GM04504 (cell line): ENCODE measurements around the gene GPR176.
A peak's percentile ranks its signal among the peaks of the same experiment; 100 is the strongest.

Source experiments
- DNase-seq: peaks from one replicate; pipeline ENCODE4 v3.0.0-alpha.2; 2012; ENCODE audit warnings: low read depth

The GPR176 gene

DNA sequence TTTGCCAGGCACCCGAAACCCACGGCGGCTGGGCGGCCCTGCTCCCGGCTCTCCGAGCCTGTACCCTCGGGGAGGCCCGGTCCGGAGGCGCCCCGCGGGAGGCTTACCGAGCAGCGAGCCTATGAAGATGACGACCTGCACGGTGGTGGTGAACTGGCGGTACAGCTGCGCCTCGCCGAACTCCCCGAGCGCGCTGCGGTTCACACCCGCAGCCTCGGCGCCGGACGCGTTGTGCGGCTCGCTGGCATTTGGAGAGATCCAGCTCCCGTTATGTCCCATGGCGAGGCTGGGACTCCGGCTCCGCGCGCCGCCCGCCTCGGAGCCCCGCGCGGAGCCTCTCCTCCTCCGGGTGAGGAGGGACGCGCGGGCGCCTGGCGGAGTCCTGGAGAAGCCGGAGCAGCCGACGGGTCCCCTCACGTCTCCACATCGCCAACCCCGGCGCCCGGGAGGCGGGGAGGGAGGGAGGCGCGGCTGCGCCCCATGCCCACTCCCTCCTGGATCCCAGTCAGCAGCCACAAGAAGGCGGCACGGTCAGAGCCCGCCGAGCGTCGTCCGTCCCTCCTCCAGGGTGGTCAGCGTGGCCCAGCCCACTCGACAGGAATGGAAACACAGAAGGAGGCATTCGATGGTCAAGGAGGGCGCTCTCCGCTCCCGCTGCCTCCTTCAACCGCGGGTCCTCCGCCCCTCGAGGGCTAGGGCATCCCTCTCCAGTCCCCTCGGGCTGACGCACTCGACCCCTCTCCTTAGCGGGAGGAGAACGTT lies at the start of gene GPR176:
TSS of gene GPR176 (minus strand) at position 519 of the 762 bp plus-strand sequence. CDS start at position 279, 240 bp downstream.
- peak; percentile 81 for DNase-seq

- no peak for DNase-seq
These were observed 48.9 kb upstream of the GPR176 start for GRCh38 chr15:39969002-39969394.

GRCh38 chr15:39968273-39969001 lies 48.4 kb upstream of the GPR176 start:
- no peak for DNase-seq

DNA sequence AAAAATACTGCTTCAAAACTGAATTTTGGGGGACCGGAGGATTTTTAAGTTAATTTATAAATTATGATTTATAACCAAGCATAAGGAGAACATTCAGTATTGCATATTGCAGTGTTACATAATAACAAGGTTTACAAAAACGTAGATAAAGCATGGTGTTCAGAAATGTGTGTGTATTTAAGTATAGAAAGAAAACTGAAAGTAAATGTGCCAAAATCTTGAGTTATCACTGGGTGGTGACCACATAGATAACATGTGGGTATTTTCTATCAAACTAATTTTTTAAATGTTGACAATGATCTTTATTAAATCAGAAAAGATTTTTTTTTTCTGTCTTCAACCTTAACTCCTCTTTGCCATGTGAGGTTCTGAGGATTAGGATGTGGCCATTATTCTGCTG lies 46.5 kb upstream of the GPR176 start:
- DNase-seq = no peak

DNA sequence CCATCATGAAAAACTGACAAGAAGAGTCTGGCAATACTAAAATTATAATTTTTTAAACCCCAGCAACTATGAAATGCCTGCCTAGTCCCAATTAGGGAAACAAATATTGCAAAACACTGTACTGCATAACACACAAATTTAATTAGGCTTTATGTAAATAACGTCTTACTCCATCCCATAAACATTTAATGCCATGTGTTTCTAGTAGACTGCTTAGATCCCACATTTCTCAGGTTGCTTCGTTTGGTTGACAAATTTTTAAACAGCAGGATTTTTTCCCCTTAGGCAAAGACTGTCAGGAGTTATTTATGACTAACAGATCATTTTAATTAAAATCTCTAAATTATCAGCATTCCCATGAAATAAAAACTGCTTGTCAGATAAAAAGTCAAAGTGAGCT lies 43.7 kb upstream of the GPR176 start:
- DNase-seq = peak; percentile 70

GRCh38 chr15:39961051-39961450 lies 41.0 kb upstream of the GPR176 start:
- no peak for DNase-seq

DNA sequence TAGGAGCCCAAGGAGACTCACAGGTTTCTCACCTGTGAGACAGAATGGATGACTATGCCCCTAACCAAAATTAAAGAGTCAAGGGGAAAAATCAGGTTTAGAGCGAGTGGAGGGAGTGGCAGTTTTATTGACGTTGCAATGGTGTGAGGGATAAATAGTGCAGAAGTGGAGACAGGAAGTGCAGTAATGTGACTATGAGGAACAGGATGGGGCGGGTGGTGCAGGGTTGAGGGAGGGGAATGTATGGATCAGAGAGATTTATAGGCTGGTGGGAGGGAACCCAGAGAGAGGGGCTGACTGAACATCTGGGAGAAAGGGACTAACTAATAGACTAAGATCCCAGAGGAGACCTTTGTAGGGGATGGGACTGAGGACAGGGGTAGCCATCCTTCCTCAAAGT lies 40.3 kb upstream of the GPR176 start:
- DNase-seq = no peak

DNA sequence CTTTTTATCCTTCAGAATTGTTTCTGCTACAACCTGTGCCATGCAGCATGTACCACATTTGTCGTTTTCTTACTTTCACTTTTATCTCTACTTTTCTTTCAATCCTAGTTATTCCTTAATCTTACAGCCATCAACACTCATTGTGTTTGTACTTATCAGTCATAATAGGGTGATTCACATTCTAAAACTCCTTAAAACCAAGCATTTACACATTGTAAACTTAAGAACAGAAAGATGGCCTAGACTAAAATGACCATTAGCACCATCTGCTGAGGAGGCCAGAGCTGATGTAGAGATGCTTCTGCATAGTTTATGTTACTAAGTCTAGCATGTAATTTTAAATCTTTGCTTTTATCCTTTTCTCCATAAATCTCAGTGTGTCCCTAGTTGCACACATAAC lies 39.3 kb upstream of the GPR176 start:
- no peak for DNase-seq

- no peak for DNase-seq
These were observed 37.4 kb upstream of the GPR176 start for GRCh38 chr15:39957481-39957880.

DNA sequence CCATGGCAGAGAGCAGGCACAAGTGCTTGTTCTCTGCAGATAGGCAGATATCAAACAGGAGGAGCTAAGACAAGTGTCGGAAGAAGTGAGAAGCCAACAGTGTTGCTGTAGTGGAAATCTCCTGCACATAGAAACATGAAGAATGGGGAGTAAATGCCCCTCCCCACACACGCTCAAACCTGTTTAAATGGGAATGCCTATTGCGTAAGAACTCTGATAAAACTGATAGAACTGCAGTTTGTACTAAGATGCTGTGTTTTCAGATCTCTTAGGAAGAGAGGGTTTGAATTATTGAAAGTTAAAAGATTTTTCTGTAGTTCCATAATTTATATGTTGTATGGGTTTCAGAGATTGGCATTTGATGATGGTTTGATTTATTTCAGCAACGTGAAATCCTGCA lies 33.5 kb upstream of the GPR176 start:
- DNase-seq = no peak

DNA sequence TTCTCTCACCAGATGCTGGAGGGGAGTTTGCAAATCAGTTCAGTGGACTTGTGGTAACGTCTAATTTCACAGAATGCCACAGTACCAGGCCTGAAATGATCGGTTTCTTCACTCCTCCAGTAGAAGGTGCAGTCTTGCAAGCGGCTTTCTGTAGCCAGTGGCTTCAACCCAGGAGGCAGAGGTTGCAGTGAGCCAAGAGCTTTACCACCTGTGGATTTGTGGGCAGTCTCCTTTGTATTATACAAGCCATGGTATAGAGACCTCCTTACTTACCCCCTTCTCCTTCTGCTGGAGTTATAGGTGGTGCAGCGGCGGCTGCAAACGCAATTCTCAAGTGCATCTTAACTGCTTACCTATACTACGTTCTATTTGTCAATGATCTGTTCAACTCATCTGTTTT lies 31.5 kb upstream of the GPR176 start:
- no peak for DNase-seq

DNA sequence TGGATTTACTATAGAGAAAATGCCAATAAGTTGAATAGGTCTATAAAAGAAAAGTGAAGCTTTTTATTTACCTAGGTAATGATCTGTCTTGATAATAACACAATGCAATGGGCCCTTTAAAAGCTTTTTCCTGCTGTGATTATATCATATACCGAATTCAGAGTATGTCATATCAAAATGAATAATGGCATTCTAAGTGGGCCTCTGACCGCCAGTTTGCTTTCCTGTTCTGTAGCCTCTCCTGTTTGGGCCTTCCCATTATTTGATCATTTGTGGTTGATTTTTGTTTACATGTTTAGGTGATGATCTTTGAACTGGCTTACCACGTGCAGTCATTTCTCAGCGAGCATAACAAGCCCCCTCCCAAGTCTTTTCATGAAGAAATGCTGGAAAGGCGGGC lies 28.8 kb upstream of the GPR176 start:
- DNase-seq = no peak

- no peak for DNase-seq
These were observed 27.5 kb upstream of the GPR176 start for GRCh38 chr15:39947401-39948197.

DNA sequence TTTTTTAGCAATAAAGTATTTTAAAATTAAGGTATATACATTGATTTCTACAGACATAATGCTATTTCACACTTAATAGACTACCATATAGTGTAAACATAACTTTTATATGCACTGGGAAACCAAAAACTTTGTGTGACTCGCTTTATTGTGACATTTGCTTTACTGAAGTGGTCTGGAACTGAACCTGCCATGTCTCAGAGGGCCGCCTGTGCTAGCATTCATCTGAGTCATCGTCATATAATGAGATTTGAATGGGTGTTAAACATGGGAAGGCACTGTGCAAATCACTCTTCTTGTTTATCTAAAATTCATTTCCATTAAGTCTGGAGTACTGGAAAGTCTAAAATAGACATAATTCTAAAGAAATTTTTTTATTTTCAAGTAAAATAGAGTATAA lies 26.8 kb upstream of the GPR176 start:
- DNase-seq = peak; percentile 42

GRCh38 chr15:39944726-39945125 lies 24.7 kb upstream of the GPR176 start:
- DNase-seq = peak; percentile 75

DNA sequence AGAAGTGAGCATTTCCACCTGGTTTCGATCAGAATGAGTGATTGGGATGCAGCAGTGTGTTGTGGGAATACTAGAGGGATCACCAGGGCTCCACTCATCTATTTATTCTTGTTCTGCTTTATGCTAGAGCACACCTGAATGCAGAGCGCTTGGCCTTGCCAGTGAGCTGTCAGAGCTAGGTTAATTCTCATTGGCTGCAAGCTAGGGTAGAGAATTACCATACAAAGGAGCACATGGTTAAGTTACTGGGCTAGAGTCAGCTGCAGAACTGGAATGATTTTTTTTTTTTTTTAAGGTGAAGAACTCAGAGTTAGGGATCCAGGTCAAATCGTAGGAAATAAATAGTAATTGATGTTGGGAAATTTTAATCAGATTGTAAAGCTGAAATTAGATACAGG lies 22.7 kb upstream of the GPR176 start:
- no peak for DNase-seq

- DNase-seq = no peak
These were observed 22.2 kb upstream of the GPR176 start for GRCh38 chr15:39942101-39942752.

GRCh38 chr15:39939487-39940452 lies 19.7 kb upstream of the GPR176 start:
- no peak for DNase-seq

- DNase-seq = no peak
These were observed 17.6 kb upstream of the GPR176 start for GRCh38 chr15:39937696-39938095.

GRCh38 chr15:39936681-39937080 lies 16.6 kb upstream of the GPR176 start:
- no peak for DNase-seq

- no peak for DNase-seq
These were observed 16.1 kb upstream of the GPR176 start for GRCh38 chr15:39936187-39936586.
